Thyroid gland (tissue), 4 donors: Measurements from ENCODE around the gene NDEL1. TPM values are rescaled to one million over a fixed set of nuclear protein-coding genes. Genes with fewer than 3 reads are reported as not detected.

ENCODE experiments used
- DNase-seq, 2 donors: peaks; one replicate each; pipeline ENCODE4 v3.0.0-alpha.2; 2019
- H3K27ac ChIP-seq, 3 donors: fragments of 200-600 bp; sonication (generic); 1 replicate in 2 of 3; 2 replicates in 1 of 3; pipeline ENCODE4 v1.5.1; 2016 to 2019; ENCODE audit warnings: mild to moderate bottlenecking in 1 of 3, moderate library complexity in 1 of 3
- H3K27me3 ChIP-seq: fragments of 200-600 bp; sonication (generic); one replicate; pipeline ENCODE4 v1.5.1; 2019
- H3K36me3 ChIP-seq, 2 donors: fragments of 200-600 bp; sonication (generic); one replicate each; pipeline ENCODE4 v1.5.1; 2016 to 2019
- H3K4me1 ChIP-seq, 2 donors: fragments of 200-600 bp; sonication (generic); one replicate each; pipeline ENCODE4 v1.5.1; 2017 to 2019
- H3K4me3 ChIP-seq, 3 donors: fragments of 200-600 bp; sonication (generic); replicated peaks in 1 of 3; 1 replicate in 2 of 3; 2 replicates in 1 of 3; pipeline ENCODE4 v1.5.1; 2016; ENCODE audit warnings: mild to moderate bottlenecking in 1 of 3
- H3K9me3 ChIP-seq: fragments of 200-600 bp; sonication (generic); one replicate; pipeline ENCODE4 v1.5.1; 2017
- CTCF ChIP-seq, 6 experiments: fragments of 200-600 bp in 3 of 6; fragments of 450-650 bp in 3 of 6; sonication (generic) in 3 of 6; IDR thresholded peaks; one replicate each; pipeline ENCODE4 v1.5.1; 2016 to 2019; ENCODE audit warnings: antibody characterized with exemption in 6 of 6, mild to moderate bottlenecking in 2 of 6, inconsistent platforms in 1 of 6, moderate library complexity in 1 of 6
- POLR2A ChIP-seq, 2 donors: fragments of 450-650 bp; IDR thresholded peaks; one replicate each; pipeline ENCODE4 v1.6.1; 2017; ENCODE audit warnings: antibody characterized with exemption in 2 of 2, mild to moderate bottlenecking in 2 of 2, moderate library complexity in 1 of 2
- WGBS, 2 donors: methylation state at CpG; one replicate each; pipeline ENCODE4 v1.1.5; 2017; 5-methylcytosine and 5-hydroxymethylcytosine counted together
- intact Hi-C: fragments of 100-400 bp; cut with DNase I; formaldehyde crosslinking; loops from one replicate; pipeline ENCODE4 v1.15.1; 2023
- total RNA-seq, 4 donors: library from RNA; depleted of rRNA; stranded (reverse); fragments of >200 nt; gene quantifications; one replicate each; pipeline ENCODE4 v1.2.3, GENCODE V29; 2016

The NDEL1 gene
- total RNA-seq, 4 donors from 2014 or later = 56.0 to 77.7 (median 59.5) TPM

GRCh38 chr17:8469964-8470363 is 34.3 kb downstream of the NDEL1 start:
- DNase-seq = no peak
- Histone ChIP-seq H3K4me1 (peaks cover 0 to 9% of the 10 kb centered on the region in 2 donors), H3K9me3 (no peaks in the 10 kb centered on the region), H3K27me3 (no peaks in the 10 kb centered on the region), H3K4me3 (no peak overlapping the region), H3K36me3 (peaks cover 27 to 47% of the 10 kb centered on the region in 2 donors), H3K27ac (no peak overlapping the region)
- intact Hi-C loops = no loop called here
- TF ChIP-seq CTCF (IDR thresholded peaks at IDR 0.05) (no peak), POLR2A (IDR thresholded peaks at IDR 0.05) (no peak)
- WGBS, 2 donors = 88 to 92% methylated on average over 12 of the region's 12 CpGs

GRCh38 chr17:8470447-8471047 is 34.9 kb downstream of the NDEL1 start:
- Histone ChIP-seq H3K9me3 (no peaks in the 10 kb centered on the region), H3K4me1 (peaks cover 0 to 9% of the 10 kb centered on the region in 2 donors), H3K27ac (no peak overlapping the region), H3K36me3 (peaks cover 32 to 53% of the 10 kb centered on the region in 2 donors), H3K4me3 (no peak overlapping the region), H3K27me3 (no peaks in the 10 kb centered on the region)
- intact Hi-C loops = no loop called here
- DNase-seq = peak; percentile 77 to 85
- WGBS, 2 donors = 55% methylated on average over 12 to 18 of the region's 20 CpGs
- TF ChIP-seq CTCF (IDR thresholded peaks at IDR 0.05) = no peak
- no peak for TF ChIP-seq POLR2A (IDR thresholded peaks at IDR 0.05)

GRCh38 chr17:8472663-8473062 is 37.0 kb downstream of the NDEL1 start:
- Histone ChIP-seq H3K36me3 (peaks cover 35 to 43% of the 10 kb centered on the region in 2 donors), H3K4me1 (peaks cover 0 to 9% of the 10 kb centered on the region in 2 donors), H3K4me3 (no peak overlapping the region), H3K27me3 (no peaks in the 10 kb centered on the region), H3K9me3 (no peaks in the 10 kb centered on the region), H3K27ac (no peak overlapping the region)
- intact Hi-C loops = no loop called here
- DNase-seq = no peak
- WGBS, 2 donors = 92 to 95% methylated on average over 8 of the region's 8 CpGs
- TF ChIP-seq POLR2A (IDR thresholded peaks at IDR 0.05) (no peak), CTCF (IDR thresholded peaks at IDR 0.05) (no peak)

- 95% methylated on average over 13 of the region's 13 CpGs for WGBS, 2 donors
Measured at GRCh38 chr17:8473451-8474192, 37.9 kb downstream of the NDEL1 start.

More at GRCh38 chr17:8473451-8474192, 37.9 kb downstream of the NDEL1 start:
- Histone ChIP-seq H3K27ac (no peak overlapping the region), H3K27me3 (no peaks in the 10 kb centered on the region), H3K4me3 (no peak overlapping the region), H3K36me3 (peaks cover 32 to 37% of the 10 kb centered on the region in 2 donors), H3K9me3 (no peaks in the 10 kb centered on the region), H3K4me1 (peaks cover 0 to 9% of the 10 kb centered on the region in 2 donors)
- DNase-seq = no peak
- intact Hi-C loops = no loop called here
- TF ChIP-seq POLR2A (IDR thresholded peaks at IDR 0.05) (no peak), CTCF (IDR thresholded peaks at IDR 0.05) (no peak)
